22Rv1 (cell line): Measurements from ENCODE around the gene GSTM5.

Experiments
- CTCF ChIP-seq: fragments of 450-650 bp; IDR thresholded peaks from 2 replicates; pipeline ENCODE4 v1.5.1; 2017; ENCODE audit warnings: mild to moderate bottlenecking
- ZFX ChIP-seq: fragments of 450-650 bp; IDR thresholded peaks from 2 replicates; pipeline ENCODE4 v1.6.1; 2017; ENCODE audit warnings: antibody characterized with exemption, borderline replicate concordance

- no peak for TF ChIP-seq CTCF
- no peak for TF ChIP-seq ZFX
Observed at GRCh38 chr1:109669246-109669948, 42.7 kb upstream of the GSTM5 start.
